Astrocyte of the spinal cord (primary cell): ENCODE measurements around the gene SMAD6.

Experiments used
- DNase-seq: peaks from one replicate; pipeline ENCODE4 v3.0.0; 2011; ENCODE audit warnings: low read depth, low spot score
- H3K4me3 ChIP-seq: 2 replicates; pipeline ENCODE4 v1.5.1; 2011; ENCODE audit warnings: low read depth, mild to moderate bottlenecking, low read length, moderate library complexity
- CTCF ChIP-seq: IDR thresholded peaks from 2 replicates; pipeline ENCODE4 v1.5.1; 2012; ENCODE audit warnings: low read depth, mild to moderate bottlenecking, low read length, inconsistent platforms
- in situ Hi-C: cut with HindIII; loops from 2 replicates; pipeline ENCODE4 v1.10.0; 2017; ENCODE audit warnings: low sequenced_read_pairs

The SMAD6 gene

GRCh38 chr15:66704803-66705153 lies 2.7 kb downstream of the SMAD6 start:
- H3K4me3 ChIP-seq: peak overlapping the region; percentile 80
- no peak for DNase-seq
- TF ChIP-seq CTCF: no peak
- in situ Hi-C loops: no loop called here

DNA sequence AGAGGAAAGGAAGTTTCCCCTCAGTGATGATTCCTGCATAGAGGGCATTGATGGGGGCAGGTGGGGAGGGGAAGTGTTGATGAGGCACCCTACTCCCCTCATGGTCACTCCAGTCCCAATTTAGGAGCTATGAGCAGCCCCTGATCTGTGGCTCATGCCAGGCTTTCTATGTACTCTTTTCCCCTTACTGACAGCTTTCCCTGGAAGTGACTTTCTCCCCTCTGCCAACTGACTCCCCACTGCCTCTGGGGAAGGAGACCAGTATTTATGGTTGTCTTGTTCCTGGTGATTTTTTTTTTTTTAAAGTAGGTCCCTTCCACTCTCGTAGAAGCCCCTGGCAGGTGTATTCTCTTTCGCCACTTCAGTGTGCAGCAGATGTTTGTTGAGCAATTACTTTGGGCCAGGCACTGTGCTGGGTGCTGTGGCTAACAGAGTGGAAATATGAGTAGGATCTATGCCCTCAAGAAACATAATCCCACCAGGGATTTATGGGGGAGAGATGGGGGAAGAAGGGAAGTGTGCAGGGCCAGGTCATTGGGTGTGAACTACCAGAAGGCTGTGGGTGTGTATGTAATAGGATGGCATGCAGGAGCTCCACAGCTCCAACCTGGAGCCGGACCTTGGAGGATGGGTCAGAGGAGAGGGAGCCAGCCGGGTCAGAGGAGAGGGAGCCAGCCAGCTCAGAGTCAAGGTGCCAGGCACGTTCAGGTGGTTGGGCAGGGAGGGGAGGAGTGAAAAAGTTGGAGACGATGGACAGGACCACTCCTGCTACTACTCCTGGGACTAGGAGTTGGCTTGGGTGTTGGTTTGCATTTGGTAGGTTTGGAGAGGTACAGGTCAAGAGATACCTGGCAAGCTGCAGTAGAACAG lies 3.5 kb downstream of the SMAD6 start:
- no peak for DNase-seq
- in situ Hi-C loops: no loop called here
- no peak for TF ChIP-seq CTCF
- peak overlapping the region; percentile 80 for H3K4me3 ChIP-seq

DNA sequence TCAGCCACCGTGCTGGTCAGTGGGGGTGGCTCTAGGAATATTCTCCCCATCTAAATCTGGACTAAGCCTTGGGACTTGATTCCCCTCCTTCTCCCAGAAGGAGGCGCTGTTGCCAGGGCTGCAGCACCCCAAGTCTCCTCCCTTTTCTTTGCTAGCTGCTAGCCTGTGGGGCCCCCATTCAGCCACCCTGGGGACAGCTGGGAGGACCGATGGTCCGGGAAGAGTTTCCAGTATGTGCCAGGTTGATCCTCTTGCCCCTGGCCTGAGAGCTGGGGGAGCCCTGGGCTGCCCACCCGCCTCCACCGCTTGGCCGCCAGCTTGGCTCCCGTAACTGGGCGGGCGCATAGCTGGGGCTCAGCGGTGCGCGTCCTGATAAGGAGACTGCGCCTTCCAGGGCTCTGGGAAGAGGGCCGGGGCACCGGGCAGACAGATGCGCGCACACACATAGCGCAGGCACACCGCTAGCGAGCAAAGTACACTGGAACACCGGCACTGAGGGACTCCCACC lies 4.2 kb downstream of the SMAD6 start:
- in situ Hi-C loops: no loop called here
- DNase-seq: no peak

DNA sequence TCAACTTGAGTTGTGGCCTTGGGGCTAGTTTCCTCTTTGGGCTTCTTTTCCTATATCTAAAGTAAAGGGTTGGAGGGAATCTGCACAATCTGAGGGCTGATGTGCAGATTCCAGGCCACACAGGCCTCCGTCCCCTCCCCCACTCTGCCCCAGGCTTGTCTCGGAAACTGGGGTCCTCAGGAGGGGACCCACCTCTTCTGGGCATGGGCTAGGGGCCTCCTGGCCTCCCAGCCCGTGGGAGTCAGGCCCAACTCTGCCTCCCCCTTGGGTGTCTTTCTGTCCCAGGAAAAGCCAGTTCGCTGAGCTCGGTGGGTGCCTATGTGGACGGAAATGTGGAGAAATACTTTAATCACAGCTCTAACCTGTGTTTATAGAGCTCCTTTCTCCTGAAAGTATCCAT lies 4.8 kb downstream of the SMAD6 start:
- in situ Hi-C loops: no loop called here
- no peak for DNase-seq
- no peak overlapping the region for H3K4me3 ChIP-seq
- no peak for TF ChIP-seq CTCF

More for the DNA sequence above, 4.2 kb downstream of the SMAD6 start:
- H3K4me3 ChIP-seq: no peak overlapping the region
- peak; percentile 57 for TF ChIP-seq CTCF

DNA sequence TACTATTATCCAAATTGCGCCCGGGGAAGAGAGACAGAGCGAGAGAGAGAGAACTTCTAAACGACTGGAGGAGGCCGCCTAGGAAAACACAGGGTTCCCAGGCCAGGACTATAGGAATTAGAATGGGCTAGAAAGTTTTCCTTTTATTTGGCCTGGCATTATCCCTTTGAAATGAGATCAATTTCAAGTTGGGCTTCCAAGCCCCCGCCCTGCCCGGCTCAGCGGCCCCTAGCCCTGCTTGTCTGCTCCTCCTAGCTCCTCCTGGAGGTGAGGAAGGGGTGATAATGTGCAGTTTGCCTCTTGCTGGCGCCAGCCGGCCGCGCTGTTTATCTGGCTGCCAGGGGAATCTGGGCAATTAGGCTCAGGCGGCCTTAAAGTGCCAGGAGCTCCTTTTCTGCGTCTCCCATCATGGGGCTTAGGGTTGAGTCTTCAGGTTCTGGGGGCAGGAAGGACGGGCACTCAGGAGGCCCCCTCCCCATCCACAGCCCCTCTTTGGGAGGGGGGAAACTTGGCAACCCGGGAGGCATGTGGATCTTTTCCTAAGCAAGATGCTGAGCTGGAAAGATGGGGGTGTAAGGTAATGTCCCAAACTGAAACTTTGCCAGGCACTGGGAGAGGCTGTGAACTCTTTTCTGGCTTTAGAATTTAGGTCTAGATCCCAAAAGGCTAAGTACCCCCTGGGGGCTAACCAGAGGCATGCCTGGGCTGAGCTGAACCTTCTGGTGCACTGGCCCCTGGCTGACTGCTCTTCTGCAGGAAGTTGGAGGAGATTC lies 5.5 kb downstream of the SMAD6 start:
- peak; percentile 46 for TF ChIP-seq CTCF
- DNase-seq: peak; percentile 55
- H3K4me3 ChIP-seq: peak overlapping the region; percentile 7
- in situ Hi-C loops: no loop called here

DNA sequence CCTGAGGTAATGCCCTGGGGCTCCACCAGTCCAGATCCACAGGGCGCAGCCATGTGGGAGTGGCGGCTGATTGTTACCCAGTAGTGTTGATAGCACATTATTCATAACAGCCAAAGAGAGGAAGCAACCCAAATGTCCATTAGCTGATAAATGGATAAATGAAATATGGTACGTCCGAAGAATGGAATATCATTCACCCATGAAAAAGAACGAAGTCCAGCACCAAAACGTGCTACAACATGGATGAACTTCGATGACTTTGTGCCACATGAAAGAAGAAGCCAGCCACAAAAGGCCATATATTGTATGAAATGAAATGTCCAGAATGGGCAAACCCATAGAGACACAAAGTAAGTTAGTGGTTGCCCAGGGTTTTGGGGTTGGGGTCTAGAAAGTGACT lies 6.4 kb downstream of the SMAD6 start:
- no peak for DNase-seq
- in situ Hi-C loops: no loop called here
- TF ChIP-seq CTCF: no peak

More for the DNA sequence above, 6.4 kb downstream of the SMAD6 start:
- no peak overlapping the region for H3K4me3 ChIP-seq
